ENCODE data around the gene TMPRSS4. TPM values are rescaled to one million over a fixed set of nuclear protein-coding genes. Genes with fewer than 3 reads are reported as not detected.

TMPRSS4 gene
- total RNA-seq, 1 experiment from 2014 or later, result 1.5 TPM

DNA sequence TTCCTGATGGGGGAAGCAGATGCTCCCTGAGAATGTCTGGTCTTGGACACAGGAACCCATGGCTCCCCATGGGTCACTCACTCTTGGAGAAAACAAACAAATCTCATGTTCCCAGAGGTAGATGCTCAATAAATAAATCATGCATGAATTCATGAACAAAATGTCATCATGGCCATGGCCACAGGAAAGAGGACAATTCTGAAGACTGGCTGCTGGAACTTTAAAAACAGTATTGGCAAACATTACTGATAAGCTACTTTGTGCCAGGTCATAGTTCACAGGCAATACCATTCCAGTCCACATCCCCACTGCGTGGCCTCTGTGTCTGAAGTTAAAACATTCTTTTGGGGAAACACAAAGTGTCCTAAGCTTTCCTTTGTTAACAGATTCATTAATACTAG is 19.1 kb downstream of the TMPRSS4 start:
- H3K79me2 ChIP-seq (ENCODE audit: insufficient read depth, low read length), result no peaks in the 10 kb centered on the region
- no peaks in the 10 kb centered on the region for H3K36me3 ChIP-seq (ENCODE audit: control insufficient read depth in 1 of 2, insufficient read depth in 2 of 2, low read length in 2 of 2)
- H3K4me3 ChIP-seq (replicated peaks in 1 of 2; ENCODE audit: low read depth in 1 of 2, low read length in 2 of 2), result no peak overlapping the region
- ChIA-PET CTCF (no interaction called here), POLR2A (interaction anchor here (0.9 kb wide), 1 partner anchor 16 kb away, joined by 3 read pairs; no protein-coding TSS in a partner anchor), RAD21 (ENCODE audit: low non-redundant PET in 1 of 2, low total read pairs in 2 of 2, uncharacterized antibody in 2 of 2, unreplicated experiment in 2 of 2) (interaction anchor here in 1 of 2 experiments (0.9 kb wide), 1 partner anchor 278 kb away, joined by 3 read pairs; no protein-coding TSS in a partner anchor)
- no TSS peak for BruUV-seq (replicated peaks)
- no peaks in the 10 kb centered on the region for H3K27me3 ChIP-seq (ENCODE audit: insufficient read depth, low read length)
- ATAC-seq, result no peak
- TF ChIP-seq ELF1 (IDR thresholded peaks at IDR 0.05; ENCODE audit: borderline replicate concordance, low read depth), result no peak
- TF ChIP-seq ZBTB33 (IDR thresholded peaks at IDR 0.05; ENCODE audit: extremely low read depth, insufficient replicate concordance, low read length), result no peak
- TF ChIP-seq REST (IDR thresholded peaks at IDR 0.05; ENCODE audit: low read depth), result no peak
- TF ChIP-seq TCF7L2 (IDR thresholded peaks at IDR 0.05; ENCODE audit: borderline replicate concordance, extremely low read depth, insufficient read depth, insufficient read length), result no peak
- TF ChIP-seq EGR1 (IDR thresholded peaks at IDR 0.05; ENCODE audit: low read depth), result no peak
- TF ChIP-seq POLR2AphosphoS5 (IDR thresholded peaks at IDR 0.05; ENCODE audit: low read depth, low read length), result no peak
- TF ChIP-seq JUND (IDR thresholded peaks at IDR 0.05), result no peak
- no peak for TF ChIP-seq ZNF274 (IDR thresholded peaks at IDR 0.05; ENCODE audit: low read depth, low read length)
- H3K27ac ChIP-seq (ENCODE audit: low read depth, low read length), result no peak overlapping the region
- H3K4me1 ChIP-seq (ENCODE audit: control insufficient read depth in 1 of 2, insufficient read depth in 2 of 2, low read length in 2 of 2), result no peaks in the 10 kb centered on the region
- intact Hi-C loops (cut with micrococcal nuclease), result no loop called here
- no peaks in the 10 kb centered on the region for H3K9me2 ChIP-seq (ENCODE audit: insufficient read depth)
- no peak overlapping the region for H3K9ac ChIP-seq (ENCODE audit: low read length)
- H3K9me3 ChIP-seq (ENCODE audit: control insufficient read depth in 1 of 2, insufficient read depth in 1 of 2, low read depth in 1 of 2, low read length in 2 of 2), result no peaks in the 10 kb centered on the region
- no peaks in the 10 kb centered on the region for H4K20me1 ChIP-seq (ENCODE audit: insufficient read depth)
- no peak for DNase-seq (ENCODE audit: low read depth, low spot score)
- H3K4me2 ChIP-seq (ENCODE audit: low read length), result no peak overlapping the region
- no peak overlapping the region for H2AFZ ChIP-seq (ENCODE audit: low read depth, low read length, poor library complexity, severe bottlenecking)

All from HCT116 (cell line).